ENCODE measurements around the gene KRT72.

DNA sequence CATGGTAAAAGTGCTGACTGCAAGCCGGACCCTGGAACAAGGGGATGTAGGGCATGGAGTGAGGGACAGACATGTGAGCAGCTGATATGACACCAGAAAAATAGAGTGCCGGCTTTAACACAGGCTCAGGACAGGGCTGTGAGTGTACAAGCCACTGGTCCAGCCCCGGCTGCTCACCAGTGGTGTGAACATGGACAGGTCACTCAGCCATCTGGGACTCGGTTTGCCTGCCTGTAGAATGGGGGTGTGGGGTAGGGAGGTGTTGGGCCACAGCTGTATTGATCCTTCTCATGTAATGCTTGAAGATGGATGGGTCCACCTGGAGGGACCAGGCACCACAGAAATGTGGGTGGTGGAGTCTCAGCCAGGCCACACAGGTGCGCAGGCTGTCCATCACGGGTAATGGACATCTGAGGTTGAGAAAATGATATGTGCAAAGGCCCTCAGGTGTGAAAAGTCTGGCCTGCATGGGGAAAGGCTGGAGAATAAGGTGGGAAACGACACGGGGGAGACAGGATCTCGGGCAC is 17.0 kb downstream of the KRT72 start:
- no peak for TF ChIP-seq POLR2A (IDR thresholded peaks at IDR 0.05; ENCODE audit: low read depth, low read length)
- TF ChIP-seq POLR2AphosphoS5 (IDR thresholded peaks at IDR 0.05; ENCODE audit: low read depth, low read length): no peak

Data from GM12891 (cell line).